GM18858 (cell line): ENCODE results near the gene CTNNA3.

Source experiments
- ATAC-seq: cut with Tn5 transposase; IDR thresholded peaks from one replicate; pipeline ENCODE4 v1.9.1; 2021; ENCODE audit not compliant: unreplicated experiment

Gene CTNNA3

DNA sequence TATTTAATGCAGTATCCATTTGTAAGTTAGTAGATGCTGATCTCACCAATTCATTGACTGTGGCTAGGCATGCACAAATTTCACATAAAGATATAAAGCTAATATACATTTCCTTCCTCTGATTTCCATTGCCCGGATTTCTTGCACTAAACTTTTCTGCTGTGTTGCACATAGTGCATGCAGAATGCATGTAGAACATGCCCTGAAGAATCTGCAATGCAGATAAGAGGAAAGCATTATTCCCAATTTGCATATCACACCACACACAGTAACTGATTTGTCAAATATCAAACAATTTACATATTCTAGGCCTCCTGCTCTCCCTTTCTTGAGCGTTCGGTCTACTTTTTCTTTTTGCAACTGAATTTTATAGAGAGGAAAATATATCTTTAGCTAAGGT lies 646.0 kb downstream of the CTNNA3 start:
- ATAC-seq, result no peak

DNA sequence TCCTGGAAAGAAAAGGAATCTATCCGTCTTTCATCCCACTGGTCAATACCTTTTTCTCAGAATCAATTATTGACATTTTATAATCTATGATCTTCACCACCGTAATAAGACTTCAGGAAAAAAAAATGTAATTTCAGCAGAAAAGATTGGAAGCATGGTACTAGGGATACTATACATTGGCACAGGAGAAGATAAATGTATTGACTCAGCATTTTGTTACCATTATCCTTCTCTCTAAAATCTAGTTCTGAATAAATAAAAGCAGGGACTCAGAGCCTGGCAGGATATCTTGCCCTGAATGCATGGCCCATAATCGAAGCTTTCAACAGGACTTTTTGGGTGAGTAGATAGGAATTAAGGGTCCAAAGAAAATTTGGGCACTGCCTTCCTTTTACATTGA lies 649.5 kb downstream of the CTNNA3 start:
- ATAC-seq, result no peak

DNA sequence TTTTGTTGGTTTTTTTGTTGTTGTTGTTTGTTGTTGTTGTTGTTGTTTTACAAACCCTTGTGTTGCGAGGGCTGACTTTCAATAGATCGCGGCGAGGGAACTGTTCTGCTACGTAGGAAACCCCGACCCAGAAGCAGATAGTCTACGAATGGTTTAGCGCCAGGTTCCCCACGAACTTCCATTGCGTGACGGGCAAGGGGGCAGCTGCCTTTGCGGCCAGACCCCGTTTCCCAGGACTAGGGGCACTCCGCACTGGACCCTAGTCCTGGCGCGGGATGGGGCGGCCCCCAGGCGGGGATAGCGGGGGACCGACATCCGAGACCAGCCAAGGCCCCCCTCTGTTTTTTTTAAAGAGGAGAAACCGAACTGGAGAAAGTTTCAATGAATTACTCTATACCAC lies 650.6 kb downstream of the CTNNA3 start:
- no peak for ATAC-seq

DNA sequence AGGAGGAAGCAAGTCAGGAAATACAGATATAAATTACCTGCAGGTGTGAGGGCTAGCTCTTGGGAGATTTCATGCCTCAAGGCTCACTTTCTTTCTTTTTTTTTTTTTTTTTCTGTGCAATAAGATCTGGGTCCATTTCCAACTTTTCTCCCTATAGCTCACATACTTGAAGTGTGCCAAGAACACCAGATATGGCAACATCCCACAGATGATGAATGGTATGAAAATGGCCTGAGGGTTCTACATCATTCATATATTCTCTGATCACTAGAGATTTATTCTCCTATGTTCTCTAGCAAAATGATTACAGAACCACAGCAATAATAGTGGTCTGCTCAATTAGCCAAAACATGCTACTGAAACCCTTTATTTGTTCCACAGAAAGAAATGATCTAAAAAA lies 653.0 kb downstream of the CTNNA3 start:
- ATAC-seq, result no peak

DNA sequence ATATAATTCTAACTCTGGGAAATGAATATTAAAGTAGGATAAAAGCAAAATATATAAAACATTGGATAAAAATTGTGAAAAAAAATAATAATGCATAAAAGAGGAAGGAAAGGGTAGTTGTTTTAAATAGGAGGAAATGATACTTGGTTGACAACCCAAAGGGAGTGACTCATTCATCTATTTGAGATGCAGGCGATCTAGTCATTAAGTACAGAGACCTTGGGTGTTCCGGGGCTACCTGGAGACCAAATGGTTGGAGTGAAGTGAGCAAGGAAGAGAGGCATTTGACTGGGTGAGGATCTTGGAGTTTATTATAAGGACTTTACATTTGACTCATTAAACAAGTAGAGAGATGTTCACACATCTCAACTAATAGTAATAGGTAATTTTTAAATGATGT lies 659.2 kb downstream of the CTNNA3 start:
- ATAC-seq, result no peak

DNA sequence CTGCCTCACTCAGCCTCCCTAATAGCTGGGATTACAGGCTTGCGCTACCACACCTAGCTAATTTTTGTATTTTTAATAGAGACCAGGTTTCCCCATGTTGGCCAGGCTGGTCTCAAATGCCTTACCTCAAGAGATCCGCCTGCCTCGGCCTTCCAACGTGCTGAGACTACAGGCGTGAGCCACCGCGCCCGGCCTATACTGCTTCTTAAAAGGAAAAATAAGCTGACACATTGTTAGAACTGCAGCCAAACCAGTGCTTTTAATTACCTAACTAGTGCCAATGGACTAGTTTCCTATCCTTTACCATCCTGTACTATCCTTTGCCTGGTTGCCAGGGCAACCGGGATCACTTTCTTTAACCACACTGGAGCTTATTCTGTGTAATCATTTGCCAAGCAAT lies 662.1 kb downstream of the CTNNA3 start:
- ATAC-seq, result no peak

DNA sequence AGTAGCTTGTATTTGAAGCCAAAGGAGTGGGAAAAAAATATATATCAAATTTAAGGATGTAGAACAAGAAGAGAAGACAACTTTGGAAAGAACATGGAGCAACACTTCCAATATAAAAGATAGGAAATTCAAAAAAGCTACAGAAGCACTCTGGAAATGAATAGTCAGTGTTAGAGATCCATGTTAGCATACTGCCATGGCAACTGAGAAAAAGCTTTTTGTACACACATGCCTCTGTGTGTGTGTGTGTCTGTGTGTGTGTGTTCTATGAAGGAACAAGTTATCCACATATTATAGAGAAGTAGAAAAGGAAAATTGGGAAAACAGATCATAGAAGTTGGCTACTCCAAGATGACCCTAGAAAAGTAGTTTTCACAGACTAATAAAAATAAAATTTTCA lies 673.9 kb downstream of the CTNNA3 start:
- no peak for ATAC-seq

DNA sequence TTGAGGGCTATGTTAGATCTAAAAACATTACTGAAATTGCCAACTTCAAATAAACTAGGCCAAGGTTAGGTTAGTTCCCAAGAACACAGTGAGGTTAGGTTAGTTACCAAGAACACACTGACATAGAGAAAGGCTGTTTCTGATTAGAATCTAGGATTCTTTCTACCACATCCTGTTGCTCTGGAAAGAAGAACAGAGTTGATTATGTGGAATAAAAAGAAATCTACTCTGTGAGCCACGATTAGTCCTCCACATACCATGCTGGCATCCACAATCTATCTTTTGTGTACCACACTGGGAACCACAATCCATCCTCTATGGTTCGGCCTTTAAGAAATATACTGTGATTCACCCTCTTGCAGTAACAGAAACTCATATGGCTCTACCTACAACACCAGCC lies 678.8 kb downstream of the CTNNA3 start:
- ATAC-seq, result no peak

DNA sequence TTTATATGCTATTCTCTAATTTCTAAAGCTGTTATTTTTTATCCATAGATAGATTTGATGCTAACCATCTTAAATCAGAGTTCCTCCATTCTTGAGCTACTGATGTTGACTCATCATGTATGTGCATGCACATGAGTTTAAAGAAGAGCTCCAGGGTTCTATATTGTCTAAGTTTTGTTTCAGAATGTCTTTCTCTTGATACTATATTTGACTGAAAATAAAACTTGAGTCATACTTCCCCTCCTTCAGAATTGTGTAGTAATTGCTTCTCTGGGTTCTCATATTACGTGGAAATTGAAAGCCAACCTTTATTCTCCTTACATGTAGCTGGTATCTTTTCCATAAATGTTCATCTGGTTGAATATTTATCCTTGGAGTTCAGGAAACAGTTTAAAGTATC lies 680.8 kb downstream of the CTNNA3 start:
- no peak for ATAC-seq

DNA sequence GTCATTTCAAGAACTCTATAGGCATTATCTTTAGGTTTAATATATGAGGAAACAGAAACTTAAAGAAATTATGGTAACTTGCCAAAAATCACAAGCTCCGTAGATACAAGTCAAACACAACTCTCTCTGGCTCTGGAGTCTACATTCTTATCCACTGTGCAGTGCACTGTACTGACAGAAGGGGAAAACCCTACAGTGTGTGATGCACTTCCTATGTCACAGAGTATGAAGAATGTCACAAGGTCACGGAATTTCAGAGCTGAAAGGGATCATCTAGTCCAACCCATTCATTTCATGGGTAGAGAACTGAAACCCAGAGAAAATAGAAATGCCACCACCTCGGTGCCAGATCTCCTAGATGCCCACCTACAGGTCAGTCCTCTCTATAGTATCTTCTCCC lies 684.0 kb downstream of the CTNNA3 start:
- ATAC-seq, result no peak

DNA sequence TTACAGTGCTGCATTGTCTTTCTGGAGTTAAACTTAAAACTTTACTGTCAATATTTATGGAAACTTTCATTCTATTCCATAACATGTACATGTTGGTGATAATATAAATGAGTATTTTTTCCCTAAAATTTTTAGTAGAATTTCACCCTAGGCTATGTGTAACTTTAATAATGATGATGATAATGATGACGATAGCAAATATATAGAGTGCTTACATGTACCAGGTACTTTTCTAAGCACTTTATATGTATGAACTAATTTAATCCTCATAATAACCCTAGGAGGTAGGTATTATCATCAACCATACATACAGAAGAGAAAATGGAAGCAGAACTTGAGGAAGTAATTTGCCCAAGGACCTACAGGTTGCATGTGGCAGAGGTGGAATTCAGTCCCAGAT lies 684.5 kb downstream of the CTNNA3 start:
- no peak for ATAC-seq

DNA sequence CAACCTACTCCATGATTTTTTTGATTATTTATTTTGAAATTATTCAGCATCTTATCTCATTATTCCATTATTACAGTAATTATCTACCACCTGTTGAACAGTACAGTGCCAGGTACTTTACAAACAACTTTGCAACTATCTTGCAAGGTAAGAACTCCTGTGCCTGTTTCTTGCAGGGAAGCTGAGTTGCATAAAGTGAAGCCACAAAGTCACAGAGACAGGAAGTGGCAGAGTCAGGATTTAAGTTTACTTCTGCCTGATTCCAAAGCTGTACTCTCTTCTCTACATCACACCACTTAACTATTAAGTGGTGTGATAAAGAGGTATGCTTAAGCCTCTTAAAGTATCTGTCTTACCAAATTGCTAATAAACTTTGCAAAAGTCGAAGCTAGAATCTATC lies 690.0 kb downstream of the CTNNA3 start:
- ATAC-seq, result no peak

DNA sequence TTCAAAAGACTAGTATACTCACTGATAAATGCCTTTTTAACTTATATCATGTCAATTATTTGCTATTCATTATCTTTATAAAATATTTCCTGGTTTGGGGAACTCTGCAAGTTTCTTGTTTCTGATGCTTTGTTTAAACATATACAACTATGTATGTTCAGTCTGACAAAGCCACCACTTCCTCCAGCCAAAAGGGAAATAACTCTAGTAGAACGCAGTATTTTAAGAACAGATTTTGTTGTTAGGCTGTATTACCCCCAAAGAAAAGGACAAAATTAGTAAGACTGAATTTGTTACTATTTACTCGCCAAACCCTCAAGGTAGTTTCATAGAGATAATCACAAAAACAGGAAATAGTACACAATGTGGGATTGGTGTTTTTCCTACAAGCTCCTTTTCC lies 691.3 kb downstream of the CTNNA3 start:
- ATAC-seq, result no peak

DNA sequence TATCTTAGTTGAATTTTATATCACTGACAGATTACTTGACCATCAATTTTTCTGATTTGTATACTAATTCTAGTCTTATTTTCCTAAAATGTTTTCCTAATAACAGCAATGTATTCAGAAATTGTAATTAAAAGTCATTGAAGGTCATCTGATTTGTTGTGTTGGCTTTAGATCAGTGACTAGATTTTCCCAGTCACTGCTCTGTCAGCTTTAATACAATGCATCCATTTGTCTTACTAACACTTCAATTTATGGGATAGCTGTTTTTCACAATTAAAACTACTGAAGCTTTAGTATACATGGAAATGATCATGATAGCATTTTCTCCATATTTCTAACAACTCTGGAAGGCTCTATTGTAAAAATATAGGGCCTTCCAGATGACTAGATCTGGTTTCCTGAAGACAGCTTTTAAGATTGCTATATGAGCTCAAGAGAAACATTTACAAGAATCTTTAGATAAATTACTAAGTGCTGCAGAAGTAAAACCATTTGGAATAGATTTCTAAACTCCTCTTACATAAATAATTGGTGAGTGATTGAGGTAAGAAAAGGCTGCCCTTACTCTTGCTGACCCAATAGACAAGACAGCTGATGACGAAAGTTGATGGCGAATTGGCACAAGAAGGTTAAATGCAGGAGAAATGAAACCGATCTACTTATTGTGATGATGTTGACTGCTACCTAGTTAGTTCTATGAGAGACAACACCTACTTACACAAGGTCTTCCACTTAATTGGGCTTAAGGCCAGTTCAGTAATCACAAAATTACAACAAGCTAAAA lies 696.0 kb downstream of the CTNNA3 start:
- no peak for ATAC-seq

DNA sequence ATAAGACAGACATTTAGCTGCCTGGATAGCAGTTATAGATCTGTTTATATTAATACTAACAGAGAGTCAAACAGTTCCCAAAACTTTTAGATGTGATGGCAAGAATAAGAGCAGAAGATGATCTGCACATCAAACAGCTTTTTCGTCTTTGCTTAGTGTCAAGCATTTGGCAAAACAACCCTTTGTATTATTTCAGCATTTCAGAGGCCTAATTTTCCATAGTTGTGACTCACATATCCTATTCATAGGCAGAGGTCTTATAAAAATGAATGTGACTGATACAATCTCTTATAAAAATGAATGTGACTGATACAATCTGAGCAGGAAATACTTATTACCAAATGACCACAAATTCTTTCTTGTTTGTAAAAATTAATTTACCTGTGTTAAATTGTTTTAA lies 699.0 kb downstream of the CTNNA3 start:
- no peak for ATAC-seq

DNA sequence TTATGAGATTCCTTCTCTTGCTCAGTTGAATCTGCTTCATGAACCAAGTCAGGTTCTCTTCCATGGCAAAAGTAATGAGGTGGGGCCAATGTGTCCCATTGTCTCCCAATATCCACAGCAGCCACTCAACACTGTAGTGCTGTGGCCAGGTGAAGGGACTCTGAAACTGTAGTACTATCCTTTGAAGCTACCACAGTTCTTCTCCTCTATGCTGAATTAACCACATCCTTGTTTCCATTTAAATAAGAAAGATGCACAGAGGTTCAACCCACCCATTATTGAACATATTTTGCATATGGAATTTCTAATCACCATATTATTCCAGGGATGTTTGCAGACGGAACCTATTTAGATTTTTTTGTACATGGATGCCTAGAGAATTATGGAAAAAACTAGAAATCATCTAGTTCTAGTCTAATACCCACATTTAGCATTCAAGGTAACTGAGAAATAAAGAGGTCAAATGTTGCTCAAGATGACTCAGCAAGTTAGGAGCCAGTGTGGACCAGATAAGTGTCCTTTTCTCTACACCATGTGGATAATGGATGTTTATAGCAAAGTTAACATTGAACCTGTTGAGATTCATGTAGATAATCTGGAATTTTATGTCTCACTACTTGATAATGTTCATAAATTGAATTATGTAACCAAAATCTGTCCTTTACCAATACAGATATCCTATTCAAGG lies 705.7 kb downstream of the CTNNA3 start:
- no peak for ATAC-seq

DNA sequence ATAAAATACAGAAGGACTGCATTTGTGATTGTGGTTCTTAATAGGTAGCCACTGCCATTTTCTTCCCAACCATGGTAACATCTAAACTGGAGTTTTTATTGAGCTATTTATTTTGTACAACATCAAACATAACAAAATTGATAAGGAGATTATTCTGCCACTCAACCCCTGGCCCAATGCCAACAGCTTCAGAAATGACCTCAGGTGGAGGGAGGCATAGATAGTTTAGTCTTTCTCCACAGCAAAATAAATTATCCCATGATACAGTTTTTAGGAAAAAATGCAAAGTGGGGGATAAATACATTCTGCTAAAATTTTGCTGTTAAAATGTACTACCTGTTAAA lies 712.5 kb downstream of the CTNNA3 start:
- ATAC-seq, result no peak

DNA sequence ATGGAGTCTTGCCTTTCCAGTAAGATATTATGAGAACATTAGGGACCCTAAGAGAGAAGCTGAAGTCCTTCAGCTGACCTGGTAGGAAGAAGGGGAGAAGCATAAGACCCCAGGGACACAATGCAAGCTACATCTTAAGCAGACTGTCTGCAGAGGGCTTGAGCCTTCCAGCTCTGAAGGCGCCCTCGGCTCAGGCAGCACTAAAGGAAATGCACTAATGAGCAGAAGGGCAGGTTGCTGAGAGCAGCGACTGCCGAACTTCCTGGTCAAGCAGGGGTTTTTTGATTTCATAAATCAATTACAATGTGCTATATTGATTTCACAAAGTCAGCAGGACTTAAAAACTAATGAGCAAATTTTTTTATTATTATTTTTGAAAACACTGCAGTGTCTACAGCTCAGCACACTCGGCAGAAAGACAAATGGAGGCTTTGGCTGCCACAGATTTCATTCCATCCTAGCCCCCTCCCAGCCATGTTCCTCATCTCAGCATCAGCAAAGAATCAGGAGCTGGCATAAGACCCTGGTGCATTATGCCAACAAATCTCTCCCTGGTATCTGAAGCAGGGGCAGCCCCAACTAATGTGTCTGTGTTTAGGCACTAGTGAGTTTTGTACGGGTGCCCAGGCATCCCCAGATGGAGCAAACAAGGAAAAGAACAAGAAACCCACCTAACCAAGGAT lies 713.1 kb downstream of the CTNNA3 start:
- no peak for ATAC-seq

DNA sequence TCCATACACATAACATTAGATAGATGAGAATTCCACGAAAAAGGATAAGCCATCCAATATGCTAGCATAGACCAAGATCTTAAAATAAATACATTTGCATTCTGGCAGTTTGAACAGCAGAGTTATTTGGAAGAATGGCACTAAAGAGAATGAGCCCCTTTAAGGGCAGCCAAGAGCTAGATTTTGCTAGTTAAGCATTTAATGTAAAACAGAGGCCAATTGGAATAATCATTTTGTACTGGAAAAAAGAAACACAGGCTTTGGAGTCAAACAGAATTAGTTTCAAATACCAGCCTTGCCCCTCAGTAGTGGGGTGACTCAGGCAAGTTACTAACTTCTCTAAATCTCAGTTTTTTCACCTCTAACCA lies 714.0 kb downstream of the CTNNA3 start:
- no peak for ATAC-seq

DNA sequence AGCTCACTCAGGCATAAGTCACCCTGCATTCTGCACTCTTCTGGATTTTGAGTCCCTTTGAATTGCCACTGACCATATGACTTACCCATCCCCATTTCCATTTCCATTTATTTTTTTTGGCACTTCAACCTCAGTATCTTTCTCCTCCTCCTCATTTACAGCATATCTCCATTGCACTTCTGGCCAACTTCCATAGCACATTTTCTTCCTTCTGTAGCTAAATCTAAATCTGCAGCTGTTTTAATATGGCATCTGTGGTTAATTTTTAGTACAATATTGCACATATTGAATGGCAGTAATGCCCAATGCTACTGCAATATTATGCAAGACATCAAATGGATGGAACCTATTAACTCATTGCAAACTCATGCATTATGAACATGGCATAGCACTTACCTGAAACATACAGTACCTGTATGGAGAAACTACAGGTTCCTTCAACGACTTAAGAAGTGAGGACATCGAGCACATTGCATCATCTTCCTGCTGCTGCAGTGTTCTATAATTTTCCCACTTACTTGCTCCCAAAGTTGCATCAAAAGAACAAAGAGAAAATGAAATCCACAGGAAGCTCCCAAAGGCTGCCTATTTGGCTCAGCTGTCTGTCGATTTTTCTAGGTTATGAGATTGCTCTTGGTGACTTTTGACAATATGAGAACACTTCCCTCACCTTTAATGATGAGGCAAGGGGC lies 714.5 kb downstream of the CTNNA3 start:
- no peak for ATAC-seq

DNA sequence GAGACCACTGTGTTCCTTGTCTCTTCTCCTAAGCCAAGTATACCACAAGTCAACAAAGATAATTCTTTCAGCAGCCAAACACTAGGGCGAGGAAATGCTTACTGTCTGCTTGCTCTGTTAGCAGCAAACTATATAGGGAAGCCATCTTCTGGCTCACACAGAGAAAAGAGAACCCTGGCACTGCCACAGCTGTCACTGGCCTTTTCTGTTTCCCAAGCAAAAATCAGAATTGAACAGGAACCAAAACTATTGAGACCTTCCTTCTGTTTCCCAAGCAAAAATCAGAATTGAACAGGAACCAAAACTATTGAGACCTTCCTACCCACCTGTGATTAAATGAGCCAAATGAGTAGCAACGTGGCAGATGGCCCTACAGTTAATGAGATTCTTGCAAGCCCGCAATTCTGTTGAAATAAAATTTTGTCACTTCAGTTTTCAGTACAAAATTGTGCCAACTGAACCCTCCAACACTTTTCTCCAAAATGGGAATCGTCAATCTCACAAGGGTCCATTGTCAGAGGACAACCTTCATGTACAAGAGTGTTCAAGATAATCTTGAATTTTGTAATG lies 715.7 kb downstream of the CTNNA3 start:
- no peak for ATAC-seq

DNA sequence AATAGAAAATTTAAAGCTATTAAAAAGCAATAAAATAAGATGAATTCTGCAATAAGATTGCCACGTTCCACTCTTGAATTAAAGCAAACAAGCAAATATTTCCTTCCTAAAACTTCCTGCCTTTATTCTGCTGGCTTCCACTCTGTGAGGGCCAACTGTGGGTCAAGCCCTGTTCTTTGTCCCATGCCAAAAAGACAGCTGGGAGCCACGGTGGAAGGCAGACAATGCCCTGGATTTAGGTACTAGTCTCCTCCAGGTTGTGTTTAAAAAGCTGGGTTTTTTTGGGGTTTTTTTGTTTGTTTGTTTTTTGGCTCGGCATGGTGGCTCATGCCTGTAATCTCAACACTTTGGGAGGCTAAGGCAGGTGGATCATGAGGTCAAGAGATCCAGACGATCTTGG lies 731.0 kb downstream of the CTNNA3 start:
- no peak for ATAC-seq
